ENCODE data around the gene KISS1R. TPM values are rescaled to one million over a fixed set of nuclear protein-coding genes. Genes with fewer than 3 reads are reported as not detected.
A peak's percentile ranks its signal among the peaks of the same experiment; 100 is the strongest.

KISS1R gene
- total RNA-seq, 2 experiments from 2014 or later: 1.5 to 1.6 TPM

GRCh38 chr19:926323-926588 lies 9.1 kb downstream of the KISS1R start:
- Histone ChIP-seq H3K9me3 (ENCODE audit: control insufficient read depth in 1 of 2, insufficient read depth in 1 of 2, low read length in 2 of 2) (no peaks in the 10 kb centered on the region), H3K36me3 (ENCODE audit: insufficient read depth, low read length) (no peaks in the 10 kb centered on the region), H3K27me3 (ENCODE audit: control insufficient read depth in 1 of 2, insufficient read depth in 2 of 2, low read length in 2 of 2) (no peaks in the 10 kb centered on the region), H3K4me3 (ENCODE audit: low read length) (peak overlapping the region; percentile 83), H3K4me1 (ENCODE audit: insufficient read depth, low read length) (peaks cover 39% of the 10 kb centered on the region), H3K27ac (ENCODE audit: low read depth in 1 of 2, low read length in 2 of 2) (no peak overlapping the region)
- Mint-ChIP-seq H3K27ac (no peak overlapping the region), H3K36me3 (ENCODE audit: low read depth) (no peaks in the 10 kb centered on the region), H3K9me3 (no peaks in the 10 kb centered on the region), H3K27me3 (no peaks in the 10 kb centered on the region), H3K4me3 (peak overlapping the region; percentile 79), H3K4me1 (ENCODE audit: low read depth) (peaks cover 9% of the 10 kb centered on the region)
- TF ChIP-seq, protein P1, sequence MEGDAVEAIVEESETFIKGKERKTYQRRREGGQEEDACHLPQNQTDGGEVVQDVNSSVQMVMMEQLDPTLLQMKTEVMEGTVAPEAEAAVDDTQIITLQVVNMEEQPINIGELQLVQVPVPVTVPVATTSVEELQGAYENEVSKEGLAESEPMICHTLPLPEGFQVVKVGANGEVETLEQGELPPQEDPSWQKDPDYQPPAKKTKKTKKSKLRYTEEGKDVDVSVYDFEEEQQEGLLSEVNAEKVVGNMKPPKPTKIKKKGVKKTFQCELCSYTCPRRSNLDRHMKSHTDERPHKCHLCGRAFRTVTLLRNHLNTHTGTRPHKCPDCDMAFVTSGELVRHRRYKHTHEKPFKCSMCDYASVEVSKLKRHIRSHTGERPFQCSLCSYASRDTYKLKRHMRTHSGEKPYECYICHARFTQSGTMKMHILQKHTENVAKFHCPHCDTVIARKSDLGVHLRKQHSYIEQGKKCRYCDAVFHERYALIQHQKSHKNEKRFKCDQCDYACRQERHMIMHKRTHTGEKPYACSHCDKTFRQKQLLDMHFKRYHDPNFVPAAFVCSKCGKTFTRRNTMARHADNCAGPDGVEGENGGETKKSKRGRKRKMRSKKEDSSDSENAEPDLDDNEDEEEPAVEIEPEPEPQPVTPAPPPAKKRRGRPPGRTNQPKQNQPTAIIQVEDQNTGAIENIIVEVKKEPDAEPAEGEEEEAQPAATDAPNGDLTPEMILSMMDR (IDR thresholded peaks at IDR 0.05): no peak
- ChIA-PET POLR2A (no interaction called here), CTCF (no interaction called here)
- DNase-seq: no peak
- ATAC-seq (ENCODE audit: poor library complexity): no peak
- intact Hi-C loops (cut with DNase I, micrococcal nuclease): loop anchor here in 1 of 2 experiments (5.0 kb wide), 1 partner anchor 266 kb away; no protein-coding TSS in a partner anchor

DNA sequence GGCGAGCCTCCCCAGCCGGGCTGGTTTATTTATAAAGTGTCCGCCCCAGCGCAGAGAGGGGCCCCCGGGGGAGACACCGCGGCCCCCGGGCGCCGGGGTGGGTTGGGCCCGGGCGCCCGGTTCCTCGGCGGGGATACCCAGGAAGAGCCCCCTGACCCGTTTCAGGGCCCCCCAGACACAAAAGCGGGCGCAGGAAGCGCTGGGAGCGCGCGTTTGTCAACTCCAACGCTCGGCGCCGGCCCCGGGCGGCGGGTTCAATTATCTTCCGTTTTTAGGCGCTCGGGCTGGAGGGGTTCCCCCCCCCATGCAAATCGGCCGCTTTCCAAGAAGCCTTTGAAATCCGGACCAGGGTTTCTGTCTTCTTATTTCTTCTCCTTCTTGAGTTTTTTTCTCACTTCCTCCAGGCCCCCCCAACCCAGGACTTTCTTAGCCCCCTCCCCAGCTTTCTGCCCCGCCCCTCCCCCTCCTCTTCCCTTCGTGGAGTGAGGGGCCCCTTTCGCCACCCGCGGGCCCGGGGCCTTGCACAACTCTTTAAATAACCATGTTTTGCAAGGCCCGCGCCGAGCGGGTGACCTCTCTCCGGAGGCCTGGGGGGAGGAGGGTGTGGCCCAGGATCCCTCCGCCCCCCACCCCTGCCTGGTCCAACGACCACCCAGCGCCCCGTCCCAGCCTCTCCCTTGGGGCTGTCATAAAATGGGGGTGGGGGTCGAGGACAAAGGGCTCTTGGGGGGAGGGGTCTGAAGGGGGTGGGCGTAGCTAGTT lies 9.6 kb downstream of the KISS1R start:
- Histone ChIP-seq H3K4me1 (ENCODE audit: insufficient read depth, low read length) (peaks cover 37% of the 10 kb centered on the region), H3K27me3 (ENCODE audit: control insufficient read depth in 1 of 2, insufficient read depth in 2 of 2, low read length in 2 of 2) (no peaks in the 10 kb centered on the region), H3K4me3 (ENCODE audit: low read length) (peak overlapping the region; percentile 83), H3K27ac (ENCODE audit: low read depth in 1 of 2, low read length in 2 of 2) (no peak overlapping the region), H3K9me3 (ENCODE audit: control insufficient read depth in 1 of 2, insufficient read depth in 1 of 2, low read length in 2 of 2) (no peaks in the 10 kb centered on the region), H3K36me3 (ENCODE audit: insufficient read depth, low read length) (no peaks in the 10 kb centered on the region)
- H3K27me3 Mint-ChIP-seq: no peaks in the 10 kb centered on the region
- CTCF ChIA-PET: interaction anchor here (1.2 kb wide), 1 partner anchor 63 kb away, joined by 3 read pairs; no protein-coding TSS in a partner anchor
- no peak overlapping the region for H3K27ac Mint-ChIP-seq
- POLR2A ChIA-PET: interaction anchor here (0.7 kb wide), 1 partner anchor 50 kb away, joined by 3 read pairs; no protein-coding TSS in a partner anchor
- peaks cover 4% of the 10 kb centered on the region for H3K4me1 Mint-ChIP-seq (ENCODE audit: low read depth)
- peak in 4 of 14 experiments; percentile 47 to 63 (median 58) for DNase-seq
- H3K9me3 Mint-ChIP-seq: no peaks in the 10 kb centered on the region
- ATAC-seq (ENCODE audit: poor library complexity): no peak
- TF ChIP-seq, protein P1 (IDR thresholded peaks at IDR 0.05): no peak
- intact Hi-C loops (cut with DNase I, micrococcal nuclease): loop anchor here in 1 of 2 experiments (5.0 kb wide), 1 partner anchor 266 kb away; no protein-coding TSS in a partner anchor
- peak overlapping the region; percentile 82 for H3K4me3 Mint-ChIP-seq
- H3K36me3 Mint-ChIP-seq (ENCODE audit: low read depth): no peaks in the 10 kb centered on the region

DNA sequence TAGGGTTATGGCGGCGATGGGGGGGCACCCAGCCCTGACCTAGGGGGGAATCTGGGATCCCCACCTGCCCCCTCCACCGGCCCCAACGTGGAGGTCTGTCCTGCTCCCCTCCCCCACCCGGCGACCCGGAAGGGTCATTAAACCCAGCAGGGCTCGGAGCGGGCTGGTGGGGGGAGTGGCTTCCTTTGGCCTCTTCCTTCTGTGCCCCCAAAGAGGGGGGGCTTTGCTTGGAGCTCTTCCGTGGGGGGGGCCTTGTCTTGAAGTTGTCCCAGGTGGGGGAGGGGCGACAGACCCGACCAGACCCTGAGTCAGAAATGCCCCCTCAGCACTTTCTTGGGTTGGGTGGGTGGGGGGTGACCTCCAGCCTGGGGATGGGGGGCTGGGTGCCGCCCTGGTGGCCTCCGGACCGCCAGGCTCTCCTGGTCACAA lies 10.2 kb downstream of the KISS1R start:
- CTCF ChIA-PET: interaction anchor here (1.2 kb wide), 1 partner anchor 64 kb away, joined by 3 read pairs; no protein-coding TSS in a partner anchor
- Histone ChIP-seq H3K4me1 (ENCODE audit: insufficient read depth, low read length) (peaks cover 41% of the 10 kb centered on the region), H3K4me3 (ENCODE audit: low read length) (peak overlapping the region; percentile 83), H3K9me3 (ENCODE audit: control insufficient read depth in 1 of 2, insufficient read depth in 1 of 2, low read length in 2 of 2) (no peaks in the 10 kb centered on the region), H3K27me3 (ENCODE audit: control insufficient read depth in 1 of 2, insufficient read depth in 2 of 2, low read length in 2 of 2) (no peaks in the 10 kb centered on the region), H3K36me3 (ENCODE audit: insufficient read depth, low read length) (no peaks in the 10 kb centered on the region), H3K27ac (ENCODE audit: low read depth in 1 of 2, low read length in 2 of 2) (no peak overlapping the region)
- Mint-ChIP-seq H3K36me3 (ENCODE audit: low read depth) (no peaks in the 10 kb centered on the region), H3K9me3 (no peaks in the 10 kb centered on the region), H3K4me3 (peak overlapping the region; percentile 48), H3K27ac (no peak overlapping the region), H3K27me3 (no peaks in the 10 kb centered on the region), H3K4me1 (ENCODE audit: low read depth) (peaks cover 4% of the 10 kb centered on the region)
- POLR2A ChIA-PET: interaction anchor here (0.7 kb wide), 1 partner anchor 50 kb away, joined by 3 read pairs; no protein-coding TSS in a partner anchor
- intact Hi-C loops (cut with DNase I, micrococcal nuclease): loop anchor here in 1 of 2 experiments (5.0 kb wide), 1 partner anchor 265 kb away; no protein-coding TSS in a partner anchor
- peak in 1 of 14 experiments; percentile 49 for DNase-seq
- no peak for ATAC-seq (ENCODE audit: poor library complexity)
- TF ChIP-seq, protein P1 (IDR thresholded peaks at IDR 0.05): no peak
